Upper lobe of right lung (tissue), 1 donor: ENCODE results near the gene FAM53B. TPM values are rescaled to one million over a fixed set of nuclear protein-coding genes. Genes with fewer than 3 reads are reported as not detected.

Experiments used
- ATAC-seq: fragments of 200-7000 bp; cut with Tn5 transposase; one replicate; pipeline ENCODE4 v1.9.1; 2020; ENCODE audit warnings: mild to moderate bottlenecking, moderate library complexity
- DNase-seq: peaks from one replicate; pipeline ENCODE4 v3.0.0-alpha.2; 2020
- H3K27ac ChIP-seq: fragments of 200-600 bp; one replicate; pipeline ENCODE4 v1.8.0; 2022
- H3K27me3 ChIP-seq: fragments of 200-600 bp; one replicate; pipeline ENCODE4 v1.8.0; 2022; ENCODE audit warnings: mild to moderate bottlenecking
- H3K36me3 ChIP-seq: fragments of 200-600 bp; one replicate; pipeline ENCODE4 v1.8.0; 2022
- H3K4me1 ChIP-seq: fragments of 200-600 bp; one replicate; pipeline ENCODE4 v1.8.0; 2022
- H3K4me3 ChIP-seq: fragments of 200-600 bp; one replicate; pipeline ENCODE4 v1.8.0; 2022; ENCODE audit warnings: mild to moderate bottlenecking
- H3K9me3 ChIP-seq: fragments of 200-600 bp; one replicate; pipeline ENCODE4 v1.8.0; 2022
- intact Hi-C: fragments of 100-400 bp; cut with DNase I; formaldehyde crosslinking; loops from one replicate; pipeline ENCODE4 v1.11.0; 2022
- total RNA-seq: library from RNA; stranded (reverse); fragmentation: NEBNext Ultra II Directional; extraction: Animal tissue kit (Norgen Biotek cat#: 25700); gene quantifications from one replicate; pipeline ENCODE4 v1.2.1, GENCODE V29; 2021
- TF ChIP-seq, protein P1 (sequence below): fragments of 200-600 bp; IDR thresholded peaks from one replicate; pipeline ENCODE4 v1.8.0; 2022; ENCODE audit warnings: antibody characterized with exemption
- donor health status: DM: no; HTN: yes; CAD: no; lungs with severe emphysema.

The FAM53B gene
- total RNA-seq, 1 donor from 2014 or later, result 31.4 TPM

DNA sequence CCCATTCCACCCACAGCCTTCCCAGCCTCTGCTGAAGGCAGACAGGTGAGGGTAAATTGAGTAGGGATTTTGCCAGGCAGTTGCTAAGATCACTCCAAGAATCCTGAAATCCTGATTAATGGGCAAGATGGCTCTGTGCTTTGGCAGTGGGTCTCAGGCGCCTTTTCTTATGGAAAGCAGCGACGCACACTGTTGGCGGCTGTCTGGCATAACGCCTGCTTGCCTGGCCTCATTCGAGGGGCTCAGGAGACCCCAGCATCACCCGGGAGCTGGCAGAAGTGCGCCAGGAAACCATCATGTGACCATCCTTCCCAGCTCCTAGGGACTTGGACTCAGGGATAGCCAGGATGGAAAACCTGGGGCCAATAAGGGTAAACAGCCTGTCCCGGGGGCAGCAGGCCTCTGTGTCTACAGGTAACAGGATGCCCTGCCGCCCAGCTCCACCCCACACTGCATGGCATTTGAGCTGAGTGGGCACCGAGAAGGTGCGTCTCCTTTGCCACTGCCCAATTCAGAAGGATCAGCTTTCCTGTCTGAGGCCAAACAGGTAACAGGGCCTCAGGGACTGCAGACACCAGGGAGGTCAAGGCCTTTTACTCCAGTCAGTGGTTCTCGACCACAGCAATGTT lies 98.6 kb downstream of the FAM53B start:
- intact Hi-C loops, result loop anchor here (10.0 kb wide), 1 partner anchor 89 kb away; no protein-coding TSS in a partner anchor
- no peak for DNase-seq
- Histone ChIP-seq H3K9me3 (no peaks in the 10 kb centered on the region), H3K27me3 (no peaks in the 10 kb centered on the region), H3K27ac (peak overlapping the region; percentile 84), H3K36me3 (no peaks in the 10 kb centered on the region), H3K4me1 (peaks cover 74% of the 10 kb centered on the region), H3K4me3 (no peak overlapping the region)
- TF ChIP-seq, protein P1, sequence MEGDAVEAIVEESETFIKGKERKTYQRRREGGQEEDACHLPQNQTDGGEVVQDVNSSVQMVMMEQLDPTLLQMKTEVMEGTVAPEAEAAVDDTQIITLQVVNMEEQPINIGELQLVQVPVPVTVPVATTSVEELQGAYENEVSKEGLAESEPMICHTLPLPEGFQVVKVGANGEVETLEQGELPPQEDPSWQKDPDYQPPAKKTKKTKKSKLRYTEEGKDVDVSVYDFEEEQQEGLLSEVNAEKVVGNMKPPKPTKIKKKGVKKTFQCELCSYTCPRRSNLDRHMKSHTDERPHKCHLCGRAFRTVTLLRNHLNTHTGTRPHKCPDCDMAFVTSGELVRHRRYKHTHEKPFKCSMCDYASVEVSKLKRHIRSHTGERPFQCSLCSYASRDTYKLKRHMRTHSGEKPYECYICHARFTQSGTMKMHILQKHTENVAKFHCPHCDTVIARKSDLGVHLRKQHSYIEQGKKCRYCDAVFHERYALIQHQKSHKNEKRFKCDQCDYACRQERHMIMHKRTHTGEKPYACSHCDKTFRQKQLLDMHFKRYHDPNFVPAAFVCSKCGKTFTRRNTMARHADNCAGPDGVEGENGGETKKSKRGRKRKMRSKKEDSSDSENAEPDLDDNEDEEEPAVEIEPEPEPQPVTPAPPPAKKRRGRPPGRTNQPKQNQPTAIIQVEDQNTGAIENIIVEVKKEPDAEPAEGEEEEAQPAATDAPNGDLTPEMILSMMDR, result no peak
- ATAC-seq, result no peak

DNA sequence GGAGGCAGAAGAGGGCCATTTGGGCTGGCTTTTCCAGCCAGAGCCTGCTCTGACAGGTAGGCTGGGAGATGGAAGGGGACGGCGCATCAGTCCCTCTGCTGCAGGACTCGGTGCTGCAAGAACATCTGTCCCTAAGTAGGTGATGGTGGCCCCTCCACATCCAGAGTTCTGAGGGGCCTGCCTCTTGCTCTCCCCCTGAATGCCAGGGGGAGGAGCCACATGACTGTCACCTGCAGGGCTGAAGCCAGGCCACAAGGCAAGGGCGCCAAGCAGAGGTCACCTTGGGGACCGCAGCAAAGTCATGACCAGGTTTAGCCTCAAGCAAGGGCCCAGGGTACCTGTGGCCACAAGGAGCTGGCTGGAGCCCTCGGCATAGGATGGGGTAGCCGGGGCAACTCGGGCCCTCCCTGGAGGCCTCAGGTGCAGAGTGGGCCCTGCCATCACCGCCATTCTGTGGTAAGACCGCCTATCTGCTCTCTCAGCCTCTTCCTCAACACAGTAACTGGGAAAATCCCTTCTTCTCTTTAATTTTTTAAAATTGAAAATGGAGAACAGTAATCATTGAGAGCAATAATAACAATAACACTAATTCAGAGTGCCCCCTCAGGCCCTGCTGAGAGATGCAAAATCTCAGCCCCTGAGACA lies 99.3 kb downstream of the FAM53B start:
- ATAC-seq (no peak), DNase-seq (no peak)
- intact Hi-C loops, result loop anchor here (10.0 kb wide), 1 partner anchor 90 kb away; no protein-coding TSS in a partner anchor
- Histone ChIP-seq H3K36me3 (no peaks in the 10 kb centered on the region), H3K27me3 (no peaks in the 10 kb centered on the region), H3K4me3 (no peak overlapping the region), H3K4me1 (peaks cover 74% of the 10 kb centered on the region), H3K27ac (peak overlapping the region; percentile 84), H3K9me3 (no peaks in the 10 kb centered on the region)
- TF ChIP-seq, protein P1, result no peak

DNA sequence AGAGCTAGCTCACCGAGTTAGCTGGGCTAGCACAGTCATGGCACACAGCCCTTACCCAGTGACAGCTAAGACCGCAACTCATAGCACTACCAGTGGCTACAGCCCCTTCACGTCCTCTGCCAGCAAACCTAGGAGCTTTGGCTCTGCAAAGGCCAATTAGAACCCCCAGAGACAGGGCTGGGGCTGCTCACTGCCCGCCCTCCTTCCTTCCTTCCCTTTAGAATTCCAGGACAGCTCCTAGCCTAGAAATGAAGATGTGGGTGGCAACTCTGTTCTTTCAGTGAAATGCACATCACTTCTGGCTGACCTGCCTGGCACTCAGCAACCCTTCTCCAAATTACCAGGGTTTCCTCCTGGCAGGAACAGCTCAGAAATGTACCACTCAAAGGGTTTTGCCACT lies 99.9 kb downstream of the FAM53B start:
- TF ChIP-seq, protein P1, result no peak
- DNase-seq (no peak), ATAC-seq (no peak)
- no peak overlapping the region for H3K4me3 ChIP-seq
- no peak overlapping the region for H3K27ac ChIP-seq
- no peaks in the 10 kb centered on the region for H3K9me3 ChIP-seq
- intact Hi-C loops, result loop anchor here (10.0 kb wide), 1 partner anchor 91 kb away; no protein-coding TSS in a partner anchor
- no peaks in the 10 kb centered on the region for H3K27me3 ChIP-seq
- H3K4me1 ChIP-seq, result peaks cover 71% of the 10 kb centered on the region
- H3K36me3 ChIP-seq, result no peaks in the 10 kb centered on the region

DNA sequence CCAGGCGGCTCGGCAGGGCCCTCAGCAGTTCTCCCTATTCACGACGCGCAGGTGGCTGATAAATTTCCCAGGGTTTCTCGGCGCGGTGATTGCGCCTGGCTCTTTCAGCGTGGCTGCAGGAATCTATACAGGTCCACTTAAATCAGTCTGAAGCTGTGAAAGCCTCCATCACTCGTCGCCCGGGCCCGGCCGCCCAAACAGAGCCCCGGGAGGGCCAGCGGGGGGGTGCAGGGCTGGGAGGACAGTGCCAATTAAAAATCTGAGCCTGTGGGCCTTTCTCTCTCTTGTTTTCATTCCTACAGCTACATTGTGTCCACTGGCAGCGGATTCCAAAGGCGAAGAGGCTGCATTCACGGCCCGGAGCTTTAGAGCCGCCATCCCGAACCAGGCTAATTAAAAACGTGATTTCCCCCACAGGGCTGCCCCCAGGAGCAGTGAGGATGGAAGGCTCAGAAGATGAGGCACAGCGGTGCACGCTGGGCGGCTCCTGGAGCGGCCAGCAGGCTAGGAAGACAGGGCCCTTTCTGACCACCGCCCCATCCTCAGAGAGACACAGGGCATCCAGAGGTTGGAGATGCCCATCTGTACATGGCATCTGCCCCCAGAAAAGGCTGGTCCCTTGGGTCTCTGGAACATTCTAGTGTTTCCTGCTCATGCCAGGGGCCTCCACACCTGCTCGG lies 100.7 kb downstream of the FAM53B start:
- no peaks in the 10 kb centered on the region for H3K9me3 ChIP-seq
- H3K4me1 ChIP-seq, result peaks cover 66% of the 10 kb centered on the region
- H3K4me3 ChIP-seq, result no peak overlapping the region
- H3K36me3 ChIP-seq, result no peaks in the 10 kb centered on the region
- intact Hi-C loops, result loop anchor here (10.0 kb wide), 1 partner anchor 91 kb away; no protein-coding TSS in a partner anchor
- TF ChIP-seq, protein P1, result no peak
- ATAC-seq (no peak), DNase-seq (no peak)
- no peaks in the 10 kb centered on the region for H3K27me3 ChIP-seq
- no peak overlapping the region for H3K27ac ChIP-seq

DNA sequence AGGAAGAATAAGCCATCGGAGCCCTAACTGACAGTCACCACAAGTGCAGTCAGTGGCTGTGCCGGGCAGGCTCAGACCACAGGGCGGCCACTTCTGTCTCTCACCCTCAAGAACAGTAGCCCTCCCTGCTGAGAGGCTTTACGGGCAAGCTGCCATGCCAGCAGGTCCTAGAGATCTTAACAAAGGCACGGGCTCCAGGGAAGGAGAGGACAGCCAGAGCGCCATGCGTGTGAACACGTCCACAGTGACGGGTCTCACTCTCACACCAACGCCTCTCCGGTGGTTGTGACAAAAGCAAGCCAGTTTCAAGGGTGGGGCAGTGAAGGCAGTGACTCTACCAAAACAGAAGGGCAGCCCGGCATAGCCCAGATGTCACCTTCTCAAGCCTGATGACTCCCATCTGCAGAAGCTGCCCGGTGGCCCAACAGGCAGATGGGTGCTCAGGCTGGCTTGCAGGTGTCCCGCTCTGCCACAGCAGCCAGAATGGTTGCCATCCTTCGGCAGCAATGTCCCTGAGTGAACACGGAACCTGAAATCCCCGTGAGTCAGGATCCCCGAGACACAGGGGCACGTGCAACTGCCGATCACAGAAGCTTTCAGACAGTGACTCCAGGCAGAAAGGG lies 102.0 kb downstream of the FAM53B start:
- peak; percentile 85 for DNase-seq
- TF ChIP-seq, protein P1, result no peak
- Histone ChIP-seq H3K27ac (peak overlapping the region; percentile 77), H3K27me3 (no peaks in the 10 kb centered on the region), H3K9me3 (no peaks in the 10 kb centered on the region), H3K4me1 (peaks cover 64% of the 10 kb centered on the region), H3K36me3 (no peaks in the 10 kb centered on the region), H3K4me3 (no peak overlapping the region)
- ATAC-seq, result peak; percentile 49
- intact Hi-C loops, result loop anchor here (10.0 kb wide), 1 partner anchor 93 kb away; no protein-coding TSS in a partner anchor
